Neuronal stem cell (in vitro differentiated cells): ENCODE measurements around the gene NR3C1.

ENCODE experiments used
- DNase-seq: peaks from one replicate; pipeline ENCODE4 v3.0.0-alpha.2; 2013; ENCODE audit warnings: low spot score
- H2AFZ ChIP-seq: one replicate; pipeline ENCODE4 v1.6.1; 2013; ENCODE audit warnings: mild to moderate bottlenecking, low read length, inconsistent platforms
- H2AK5ac ChIP-seq: 2 replicates; pipeline ENCODE4 v1.6.1; 2013; ENCODE audit warnings: low read depth, mild to moderate bottlenecking, inconsistent platforms, low read length, moderate library complexity, mixed read lengths
- H2BK120ac ChIP-seq: 2 replicates; pipeline ENCODE4 v1.6.1; 2013; ENCODE audit warnings: low read depth, mild to moderate bottlenecking, inconsistent platforms, low read length, moderate library complexity, mixed read lengths
- H2BK12ac ChIP-seq: one replicate; pipeline ENCODE4 v1.6.1; 2013; ENCODE audit warnings: low read length, inconsistent platforms
- H2BK15ac ChIP-seq: 2 replicates; pipeline ENCODE4 v1.6.1; 2013; ENCODE audit warnings: mild to moderate bottlenecking, low read length, inconsistent platforms, mixed read lengths
- H2BK5ac ChIP-seq: one replicate; pipeline ENCODE4 v1.6.1; 2013; ENCODE audit warnings: inconsistent platforms, mild to moderate bottlenecking, low read length, moderate library complexity
- H3K14ac ChIP-seq: one replicate; pipeline ENCODE4 v1.6.1; 2013; ENCODE audit warnings: low read length, inconsistent platforms
- H3K18ac ChIP-seq: 2 replicates; pipeline ENCODE4 v1.6.1; 2013; ENCODE audit warnings: low read length, inconsistent platforms
- H3K23ac ChIP-seq: 2 replicates; pipeline ENCODE4 v1.6.1; 2013; ENCODE audit warnings: low read depth, mild to moderate bottlenecking, mixed read lengths, low read length, inconsistent platforms; ENCODE audit not compliant: poor library complexity
- H3K27ac ChIP-seq: replicated peaks from 3 replicates; pipeline ENCODE4 v1.5.1; 2013; ENCODE audit warnings: low read length, inconsistent platforms
- H3K27me3 ChIP-seq, 3 experiments: 2 replicates each; pipeline ENCODE4 v1.6.1; 2013; ENCODE audit warnings: low read length in 3 of 3, mild to moderate bottlenecking in 2 of 3, inconsistent platforms in 1 of 3, low read depth in 1 of 3, mixed read lengths in 1 of 3, moderate library complexity in 1 of 3; ENCODE audit not compliant: control insufficient read depth in 3 of 3, insufficient read depth in 3 of 3
- H3K36me3 ChIP-seq, 2 donors: replicated peaks in 1 of 2; 2 replicates each; pipeline ENCODE4 v1.6.1; 2013; ENCODE audit warnings: low read length in 2 of 2; ENCODE audit not compliant: control insufficient read depth in 2 of 2, insufficient read depth in 2 of 2
- H3K4ac ChIP-seq: 2 replicates; pipeline ENCODE4 v1.6.1; 2013; ENCODE audit warnings: inconsistent platforms, mild to moderate bottlenecking, low read length, moderate library complexity
- H3K4me1 ChIP-seq, 2 donors: 1 replicate in 1 of 2; 2 replicates in 1 of 2; pipeline ENCODE4 v1.6.1; 2013; ENCODE audit warnings: low read length in 2 of 2, low read depth in 1 of 2; ENCODE audit not compliant: control insufficient read depth in 2 of 2, insufficient read depth in 1 of 2
- H3K4me2 ChIP-seq: one replicate; pipeline ENCODE4 v1.6.1; 2013; ENCODE audit warnings: mild to moderate bottlenecking, low read length, inconsistent platforms; ENCODE audit not compliant: insufficient read depth, poor library complexity, severe bottlenecking
- H3K4me3 ChIP-seq, 2 donors: 2 replicates each; pipeline ENCODE4 v1.5.1; 2013; ENCODE audit warnings: low read length in 2 of 2, mild to moderate bottlenecking in 2 of 2, inconsistent platforms in 1 of 2, moderate library complexity in 1 of 2
- H3K79me1 ChIP-seq: one replicate; pipeline ENCODE4 v1.6.1; 2013; ENCODE audit warnings: low read depth, mild to moderate bottlenecking, inconsistent platforms, low read length, moderate library complexity
- H3K9ac ChIP-seq: one replicate; pipeline ENCODE4 v1.6.1; 2013; ENCODE audit warnings: mild to moderate bottlenecking, low read depth, low read length, inconsistent platforms; ENCODE audit not compliant: poor library complexity
- H3K9me3 ChIP-seq, 2 donors: replicated peaks in 1 of 2; 2 replicates each; pipeline versions ENCODE3 to v1.6.1; 2013; ENCODE audit warnings: low read length in 2 of 2, mild to moderate bottlenecking in 2 of 2, inconsistent platforms in 1 of 2, low read depth in 1 of 2, mixed read lengths in 1 of 2, moderate library complexity in 1 of 2; ENCODE audit not compliant: control insufficient read depth in 2 of 2, insufficient read depth in 1 of 2
- H4K8ac ChIP-seq: one replicate; pipeline ENCODE4 v1.6.1; 2013; ENCODE audit warnings: low read depth, mild to moderate bottlenecking, inconsistent platforms, low read length, moderate library complexity
- H4K91ac ChIP-seq: one replicate; pipeline ENCODE4 v1.6.1; 2013; ENCODE audit warnings: low read length, low read depth, mild to moderate bottlenecking, inconsistent platforms; ENCODE audit not compliant: poor library complexity
- WGBS, 2 donors: extraction: QIAGEN DNeasy Blood & Tissue Kit; methylation state at CpG; one replicate each; pipeline ENCODE4 v1.1.7; 2013; ENCODE audit warnings: missing lambda C conversion rate in 2 of 2, mixed read lengths in 1 of 2; ENCODE audit not compliant: insufficient read length in 2 of 2, insufficient replicate concordance in 1 of 2; ENCODE audit errors: extremely low coverage in 2 of 2; 5-methylcytosine and 5-hydroxymethylcytosine counted together

The NR3C1 gene

DNA sequence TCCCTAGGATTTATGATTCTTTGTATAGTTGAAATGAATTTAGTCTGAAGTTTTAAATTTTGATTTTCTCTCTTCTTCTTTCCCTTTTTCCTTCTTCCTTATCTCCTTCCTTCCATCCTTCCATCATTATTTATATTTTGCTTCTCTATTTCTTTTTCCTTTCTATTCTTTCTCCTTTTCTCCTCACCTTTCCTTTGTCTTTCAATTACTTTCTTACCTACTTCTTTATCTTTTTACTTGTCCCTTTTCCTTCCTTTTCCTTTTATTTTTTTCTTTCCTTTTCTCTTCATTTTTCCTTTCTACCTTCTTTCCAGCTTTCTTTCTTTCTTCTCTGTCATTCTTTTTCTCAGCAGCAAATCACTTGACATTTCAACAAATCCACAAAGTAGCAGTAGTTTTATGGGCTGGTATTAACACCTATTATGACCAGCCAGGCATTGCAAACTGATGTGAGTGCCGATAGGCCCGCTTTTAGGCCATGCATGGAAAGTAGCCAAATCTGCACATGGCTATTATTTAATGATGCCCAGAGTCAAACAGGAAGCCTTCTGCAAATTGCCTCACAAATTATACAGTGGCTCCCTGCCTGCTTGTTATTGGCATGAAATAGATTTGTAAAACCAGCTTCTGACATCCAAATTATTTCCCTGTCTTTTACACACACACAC lies 37.1 kb upstream of the NR3C1 start:
- Histone ChIP-seq H2BK12ac (no peak overlapping the region), H2AFZ (no peak overlapping the region), H3K4ac (no peak overlapping the region), H3K79me1 (no peaks in the 10 kb centered on the region), H3K23ac (no peak overlapping the region), H3K18ac (no peak overlapping the region), H3K36me3 (no peaks in the 10 kb centered on the region), H2AK5ac (no peak overlapping the region), H2BK120ac (no peak overlapping the region), H3K9me3 (no peaks in the 10 kb centered on the region), H3K9ac (no peak overlapping the region), H3K4me3 (no peak overlapping the region), H3K27me3 (no peaks in the 10 kb centered on the region), H4K91ac (no peak overlapping the region), H2BK15ac (no peak overlapping the region), H3K4me1 (peaks cover 0 to 6% of the 10 kb centered on the region in 2 donors), H3K4me2 (no peak overlapping the region), H3K27ac (no peak overlapping the region), H2BK5ac (no peak overlapping the region), H4K8ac (no peak overlapping the region), H3K14ac (no peak overlapping the region)
- no CpG with 5 or more reads among the region's 2 CpGs for WGBS, 2 donors
- DNase-seq: no peak

DNA sequence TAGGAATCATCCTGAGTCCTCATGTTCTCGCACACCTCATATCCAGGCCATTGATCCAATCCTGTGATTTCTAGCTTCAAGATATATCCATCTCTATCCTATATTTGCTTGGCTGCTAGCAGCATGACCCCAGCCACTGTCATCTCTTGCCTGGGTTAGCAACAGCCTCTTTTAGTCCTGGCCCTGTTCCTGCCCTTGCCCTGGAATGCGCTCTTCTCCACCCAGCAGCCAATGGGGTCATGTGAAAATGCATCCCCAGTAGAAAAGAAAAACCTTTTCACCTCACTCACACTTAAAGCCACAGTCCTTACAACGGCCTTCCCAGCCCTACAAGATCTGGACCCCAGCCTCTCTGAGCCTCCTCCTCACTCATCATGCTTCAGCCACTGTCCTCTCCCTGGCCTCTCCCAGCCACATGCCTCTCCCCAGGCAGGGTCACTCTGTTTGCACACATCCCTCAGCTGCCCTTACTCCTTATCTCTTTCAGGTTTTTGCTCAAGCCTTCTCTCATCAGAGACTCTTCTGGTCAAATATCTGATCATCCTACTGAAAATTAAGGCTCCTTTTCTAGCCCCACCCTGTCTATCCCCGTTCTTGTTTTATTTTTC lies 34.3 kb upstream of the NR3C1 start:
- no peak overlapping the region for H4K91ac ChIP-seq
- H2AK5ac ChIP-seq: no peak overlapping the region
- peaks cover 0 to 6% of the 10 kb centered on the region in 2 donors for H3K4me1 ChIP-seq
- no peak overlapping the region for H2BK12ac ChIP-seq
- H3K27ac ChIP-seq: no peak overlapping the region
- no peak overlapping the region for H3K18ac ChIP-seq
- no peak overlapping the region for H2BK5ac ChIP-seq
- H2BK120ac ChIP-seq: no peak overlapping the region
- no peak overlapping the region for H3K9ac ChIP-seq
- H3K9me3 ChIP-seq: no peaks in the 10 kb centered on the region
- no peak overlapping the region for H2AFZ ChIP-seq
- H3K4ac ChIP-seq: no peak overlapping the region
- no peak overlapping the region for H3K23ac ChIP-seq
- no CpG with 5 or more reads among the region's 4 CpGs for WGBS, 2 donors
- H4K8ac ChIP-seq: no peak overlapping the region
- no peak overlapping the region for H3K14ac ChIP-seq
- H3K36me3 ChIP-seq: no peaks in the 10 kb centered on the region
- peaks cover 0 to 4% (median 0%) of the 10 kb centered on the region in 3 experiments for H3K27me3 ChIP-seq
- H2BK15ac ChIP-seq: no peak overlapping the region
- no peaks in the 10 kb centered on the region for H3K79me1 ChIP-seq
- no peak for DNase-seq
- no peak overlapping the region for H3K4me2 ChIP-seq
- no peak overlapping the region for H3K4me3 ChIP-seq

DNA sequence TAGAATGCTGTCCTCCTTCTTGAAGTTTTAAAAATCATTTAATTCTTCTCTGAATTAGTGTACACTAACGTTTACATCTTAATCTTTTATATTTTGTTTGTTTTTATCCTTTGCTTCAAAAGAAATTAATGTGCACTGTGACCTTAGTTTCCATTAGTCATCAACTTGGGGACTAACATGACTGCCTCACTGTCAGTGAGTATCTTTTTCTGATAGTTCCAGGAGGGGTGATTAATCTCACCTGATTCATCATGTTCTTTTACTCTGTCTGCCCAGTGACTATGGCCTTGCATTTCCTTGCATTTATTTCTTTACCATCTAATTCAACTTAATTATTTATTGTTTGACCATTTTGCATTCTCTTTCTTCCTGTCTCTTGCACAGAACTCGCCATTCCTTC lies 33.4 kb upstream of the NR3C1 start:
- no peak overlapping the region for H2BK12ac ChIP-seq
- no peak overlapping the region for H2AK5ac ChIP-seq
- no peak overlapping the region for H3K14ac ChIP-seq
- H3K27ac ChIP-seq: no peak overlapping the region
- H3K36me3 ChIP-seq: no peaks in the 10 kb centered on the region
- no peak overlapping the region for H2BK120ac ChIP-seq
- WGBS, 2 donors: no CpG with 5 or more reads among the region's 2 CpGs
- H2BK15ac ChIP-seq: no peak overlapping the region
- H3K4ac ChIP-seq: no peak overlapping the region
- no peaks in the 10 kb centered on the region for H3K79me1 ChIP-seq
- H3K9ac ChIP-seq: no peak overlapping the region
- H3K9me3 ChIP-seq: no peaks in the 10 kb centered on the region
- no peak overlapping the region for H3K18ac ChIP-seq
- no peak overlapping the region for H3K4me3 ChIP-seq
- H2AFZ ChIP-seq: no peak overlapping the region
- H3K4me1 ChIP-seq: peaks cover 0 to 6% of the 10 kb centered on the region in 2 donors
- H3K23ac ChIP-seq: no peak overlapping the region
- no peak for DNase-seq
- H2BK5ac ChIP-seq: no peak overlapping the region
- H3K4me2 ChIP-seq: no peak overlapping the region
- no peak overlapping the region for H4K8ac ChIP-seq
- peaks cover 0 to 4% (median 0%) of the 10 kb centered on the region in 3 experiments for H3K27me3 ChIP-seq
- no peak overlapping the region for H4K91ac ChIP-seq

DNA sequence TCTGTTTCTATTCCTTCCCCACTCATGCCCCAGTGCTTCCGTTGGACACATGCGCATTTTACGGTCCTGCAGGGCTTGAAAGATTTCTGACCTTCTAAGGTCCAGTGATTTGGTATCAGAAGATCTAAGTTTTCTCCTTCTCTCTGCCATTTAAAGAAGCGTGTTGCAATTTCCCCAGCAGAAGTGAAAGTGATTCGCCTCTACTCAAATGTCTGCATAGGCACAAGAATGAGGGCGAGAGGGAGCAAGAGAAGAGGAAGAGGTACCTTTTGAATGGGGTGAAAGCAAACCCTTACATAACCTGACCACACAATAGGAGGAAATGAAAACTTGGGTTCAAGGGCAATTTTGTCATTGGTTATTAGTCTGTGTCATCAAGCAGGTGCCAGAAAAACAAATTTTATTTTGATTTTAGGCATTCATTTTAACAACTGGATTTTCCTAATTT lies 31.7 kb upstream of the NR3C1 start:
- H4K8ac ChIP-seq: no peak overlapping the region
- no peaks in the 10 kb centered on the region for H3K79me1 ChIP-seq
- no peak overlapping the region for H2BK120ac ChIP-seq
- no peak overlapping the region for H3K4ac ChIP-seq
- H3K36me3 ChIP-seq: no peaks in the 10 kb centered on the region
- no peak overlapping the region for H3K27ac ChIP-seq
- no peak overlapping the region for H2BK15ac ChIP-seq
- H3K14ac ChIP-seq: no peak overlapping the region
- no peak overlapping the region for H2AK5ac ChIP-seq
- no peak overlapping the region for H3K18ac ChIP-seq
- no peak for DNase-seq
- WGBS, 2 donors: no CpG with 5 or more reads among the region's 6 CpGs
- no peak overlapping the region for H3K23ac ChIP-seq
- H3K9me3 ChIP-seq: no peaks in the 10 kb centered on the region
- no peak overlapping the region for H2AFZ ChIP-seq
- no peak overlapping the region for H2BK12ac ChIP-seq
- no peak overlapping the region for H3K4me3 ChIP-seq
- no peak overlapping the region for H2BK5ac ChIP-seq
- no peak overlapping the region for H3K9ac ChIP-seq
- H4K91ac ChIP-seq: no peak overlapping the region
- peaks cover 0 to 6% of the 10 kb centered on the region in 2 donors for H3K4me1 ChIP-seq
- H3K27me3 ChIP-seq: peaks cover 0 to 4% (median 0%) of the 10 kb centered on the region in 3 experiments
- no peak overlapping the region for H3K4me2 ChIP-seq
